CD4-positive, alpha-beta T cell treated with Interferon alpha-2 for 1 hour (primary cell): ENCODE measurements around the gene MAOA.
"Not testable (repeated sequence)": the region's sequence is repeated elsewhere in the genome, so short reads cannot be mapped to it uniquely, and the experiment has no call there.

Experiments
- DNase-seq, 2 donors: peaks; one replicate each; pipeline ENCODE4 v3.0.0-alpha.2; 2020 to 2022

The MAOA gene

DNA sequence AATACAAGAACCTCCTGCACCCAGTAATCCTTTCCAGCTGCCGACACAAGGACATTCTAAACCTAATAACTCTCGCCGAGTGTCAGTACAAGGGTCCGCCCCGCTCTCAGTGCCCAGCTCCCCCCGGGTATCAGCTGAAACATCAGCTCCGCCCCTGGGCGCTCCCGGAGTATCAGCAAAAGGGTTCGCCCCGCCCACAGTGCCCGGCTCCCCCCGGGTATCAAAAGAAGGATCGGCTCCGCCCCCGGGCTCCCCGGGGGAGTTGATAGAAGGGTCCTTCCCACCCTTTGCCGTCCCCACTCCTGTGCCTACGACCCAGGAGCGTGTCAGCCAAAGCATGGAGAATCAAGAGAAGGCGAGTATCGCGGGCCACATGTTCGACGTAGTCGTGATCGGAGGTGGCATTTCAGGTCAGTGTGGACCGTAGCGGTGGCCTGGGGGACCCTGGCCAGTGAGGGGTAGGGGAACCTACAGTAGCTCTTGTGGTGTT lies at the start of gene MAOA:
TSS of gene MAOA (plus strand) at position 295 of the 490 bp plus-strand sequence. CDS start at position 338, 43 bp downstream.
- peak; percentile 11 to 55 for DNase-seq

- DNase-seq, result no peak
Observed at GRCh38 chrX:43612400-43612799, 43.7 kb upstream of the MAOA start.

- DNase-seq, result no peak
Observed at GRCh38 chrX:43615660-43616059, 40.4 kb upstream of the MAOA start.

- no peak for DNase-seq
Observed at GRCh38 chrX:43618366-43619205, 37.5 kb upstream of the MAOA start.

- not testable (repeated sequence) for DNase-seq
Observed at GRCh38 chrX:43619861-43620260, 36.2 kb upstream of the MAOA start.

DNA sequence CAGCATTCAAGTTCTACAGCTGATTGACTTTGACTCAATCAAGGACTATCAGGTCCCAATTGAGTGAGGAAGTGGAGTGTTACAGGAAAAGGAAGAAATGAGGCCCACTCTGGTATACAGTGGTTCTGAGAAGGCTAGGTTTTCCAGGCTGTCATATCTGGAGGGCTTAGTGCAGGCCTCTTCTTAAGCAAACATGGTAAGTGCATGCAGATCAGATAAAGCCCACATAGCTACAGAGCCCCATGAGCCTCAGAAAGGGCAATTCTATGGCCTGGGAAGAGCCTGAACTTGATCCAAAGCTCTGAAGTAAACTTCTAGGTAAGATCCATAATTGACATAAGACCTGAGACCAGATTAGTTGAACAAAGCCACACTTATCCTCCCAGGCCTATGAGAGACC lies 29.0 kb upstream of the MAOA start:
- no peak for DNase-seq

- DNase-seq, result no peak
Observed at GRCh38 chrX:43627669-43628068, 28.4 kb upstream of the MAOA start.

- no peak for DNase-seq
Observed at GRCh38 chrX:43629229-43629628, 26.9 kb upstream of the MAOA start.

DNA sequence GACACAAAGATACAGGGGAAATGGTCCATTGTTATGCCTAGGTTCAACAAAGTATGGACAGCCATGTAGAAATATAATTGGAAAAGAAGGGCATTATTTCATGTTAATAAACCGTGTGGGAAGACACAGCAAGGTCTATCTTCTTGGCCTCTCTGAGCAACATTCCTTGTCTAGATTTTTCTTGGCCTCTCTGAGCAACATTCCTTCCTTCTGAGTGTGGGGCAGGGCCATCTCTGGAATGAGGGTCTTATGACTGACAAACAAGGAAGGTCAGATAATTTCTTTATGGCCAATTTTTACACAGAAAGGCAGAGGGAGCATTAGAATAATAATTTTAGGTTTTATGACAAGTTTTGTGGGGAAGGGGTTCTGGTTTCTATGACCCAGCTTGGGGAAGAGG lies 24.3 kb upstream of the MAOA start:
- DNase-seq, result no peak

DNA sequence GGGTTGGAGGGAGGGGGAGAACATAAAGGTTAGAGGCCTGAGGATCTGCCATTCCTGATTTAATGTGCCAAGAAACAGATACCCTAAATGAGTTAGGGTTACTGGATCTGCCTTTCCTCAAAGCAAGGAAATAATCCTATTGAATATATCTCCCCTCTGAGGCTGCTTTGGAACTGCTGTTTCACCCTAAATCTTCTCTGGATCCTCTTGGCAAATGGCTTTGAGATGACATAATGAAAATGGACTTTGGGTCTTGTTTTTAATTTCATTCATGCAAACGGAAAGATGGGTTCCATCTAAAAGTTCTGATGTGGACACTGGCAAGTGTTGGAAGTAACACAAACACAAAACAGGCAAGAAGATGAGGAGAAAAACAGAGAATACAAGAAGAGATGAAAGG lies 23.0 kb upstream of the MAOA start:
- no peak for DNase-seq

DNA sequence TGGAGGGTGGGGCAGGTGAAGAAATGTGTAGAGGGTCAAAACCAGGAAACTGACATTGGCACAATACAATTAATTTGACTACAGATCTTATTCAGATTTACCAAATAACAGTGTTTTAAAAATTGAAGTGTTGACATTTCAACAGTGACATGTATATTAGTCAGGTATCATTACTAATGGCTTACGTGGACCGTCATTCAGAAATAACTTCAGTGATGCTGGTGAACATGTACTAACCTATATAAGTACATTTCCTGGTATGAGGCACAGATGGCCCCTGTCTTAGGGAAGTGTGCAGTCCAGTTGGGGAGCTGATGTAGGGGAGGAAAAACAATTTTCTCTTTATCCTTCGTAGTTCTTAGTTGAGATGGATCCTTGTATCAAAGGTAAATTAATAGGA lies 22.3 kb upstream of the MAOA start:
- DNase-seq, result no peak

DNA sequence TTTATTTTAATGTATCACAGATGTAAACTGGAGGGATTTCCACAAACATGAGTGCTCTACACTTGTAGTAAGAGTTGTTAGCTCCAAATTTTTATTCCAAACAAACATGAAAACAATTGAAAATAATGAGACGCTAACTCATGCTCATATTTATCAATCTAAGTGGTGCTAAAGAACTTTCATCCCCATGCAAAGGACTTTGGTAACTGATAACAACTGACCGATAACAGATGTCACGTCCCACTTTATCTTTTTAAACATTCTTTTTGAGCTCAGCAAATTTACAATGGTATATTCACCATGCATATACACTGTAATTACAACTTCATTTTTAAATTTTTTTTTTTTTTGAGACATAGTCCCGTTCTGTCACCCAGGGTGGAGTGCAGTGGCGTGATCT lies 15.6 kb upstream of the MAOA start:
- no peak for DNase-seq

DNA sequence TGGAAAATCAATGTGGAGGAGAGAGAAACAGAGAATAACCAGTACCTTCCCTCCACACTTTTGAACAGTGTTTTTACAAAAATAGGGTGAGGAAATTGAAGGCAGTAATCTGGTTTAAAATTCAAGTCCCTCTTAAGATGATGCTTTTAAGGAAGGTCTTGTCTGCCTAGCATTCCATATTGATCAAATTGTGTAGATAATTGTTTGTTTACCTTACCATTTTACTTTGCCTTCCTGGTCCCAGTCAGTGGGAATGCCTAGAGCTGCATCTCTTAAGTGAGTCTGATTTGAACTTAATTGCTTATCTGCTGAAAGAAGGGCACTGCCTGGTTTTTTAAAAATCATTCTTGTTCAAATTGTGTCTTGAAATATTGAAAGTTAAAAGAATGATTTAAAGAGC lies 14.4 kb upstream of the MAOA start:
- DNase-seq, result no peak

DNA sequence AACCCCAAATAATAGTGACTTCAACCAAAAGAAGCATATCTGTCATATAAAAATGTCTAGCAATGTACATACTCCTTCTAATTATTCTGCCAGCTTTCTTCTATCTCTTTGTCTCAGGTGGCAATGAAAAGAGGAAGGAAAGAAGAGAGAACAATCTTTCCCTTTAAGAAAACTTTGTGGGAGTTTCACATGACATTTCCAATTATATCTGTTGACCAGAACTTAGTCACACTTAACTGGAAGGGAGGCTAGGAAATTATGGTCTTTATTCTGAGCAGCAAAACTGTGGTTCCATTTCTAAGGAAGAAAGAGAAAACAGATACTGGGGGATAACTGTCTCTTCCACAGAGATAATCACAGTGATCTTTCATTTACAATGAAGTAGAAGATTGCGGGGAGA lies 12.9 kb upstream of the MAOA start:
- no peak for DNase-seq

DNA sequence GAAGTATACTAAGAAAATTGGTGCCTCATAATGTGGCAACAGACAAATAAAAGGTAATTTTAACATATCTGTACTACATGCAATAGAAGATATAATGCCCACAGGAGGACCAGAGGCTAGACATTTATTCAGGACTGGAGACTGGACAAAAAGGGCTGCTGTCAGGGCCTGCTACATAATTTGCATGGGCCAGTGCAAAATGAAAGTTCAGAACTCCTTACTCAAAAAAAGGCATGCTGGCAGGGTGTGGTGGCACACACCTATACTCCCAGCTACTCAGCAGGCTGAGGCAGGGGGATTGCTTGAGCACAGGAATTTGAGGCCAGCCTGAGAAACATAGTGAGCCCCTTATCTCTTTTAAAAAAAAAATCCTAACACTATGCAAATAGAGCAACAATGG lies 12.4 kb upstream of the MAOA start:
- no peak for DNase-seq

DNA sequence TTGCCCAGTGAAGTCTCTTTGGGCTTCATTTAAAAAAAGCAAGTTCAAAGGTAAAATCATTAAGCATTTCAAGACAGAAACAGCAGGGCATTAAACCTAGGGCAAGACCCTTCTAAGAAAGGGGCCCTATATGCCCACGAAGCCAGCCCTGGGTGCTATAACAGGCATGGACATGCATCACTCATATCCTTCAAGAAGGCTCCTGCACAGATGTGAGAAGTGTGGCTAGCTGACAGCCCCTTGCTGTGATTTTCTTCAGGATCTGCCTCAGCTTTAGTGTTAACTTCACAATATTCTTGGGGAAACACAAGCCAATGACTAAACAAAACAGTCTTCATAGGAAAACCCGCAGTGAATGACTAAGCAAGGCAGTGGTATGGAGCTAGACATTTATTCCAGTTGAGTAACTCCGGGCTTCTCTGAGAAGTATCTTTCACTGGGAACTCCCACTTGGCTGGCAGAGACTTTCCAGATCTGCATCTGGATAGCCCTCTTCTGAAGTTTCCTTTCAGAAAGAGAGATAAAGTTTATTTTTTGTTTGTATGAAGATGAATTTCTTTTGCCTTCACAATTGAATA lies 11.9 kb upstream of the MAOA start:
- DNase-seq, result no peak

DNA sequence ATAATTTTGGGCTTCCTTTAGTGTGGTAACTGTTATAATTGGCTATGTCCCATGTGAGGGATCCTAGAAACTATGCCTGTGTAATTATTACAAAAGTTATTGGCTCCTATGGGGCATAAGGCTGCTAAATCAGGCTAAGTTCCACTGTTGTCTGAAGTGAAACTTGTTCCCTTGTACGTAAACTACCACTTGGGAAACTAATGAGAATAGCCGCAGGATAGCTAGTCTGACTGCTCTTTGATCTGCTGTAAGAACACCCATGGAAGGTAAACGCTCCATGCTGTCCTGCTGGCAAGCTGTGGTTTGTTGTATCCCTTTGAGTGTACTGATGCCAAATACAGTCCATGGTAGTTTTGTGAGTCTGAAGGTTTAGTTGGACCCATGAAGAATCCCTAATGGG lies 9.3 kb upstream of the MAOA start:
- DNase-seq, result no peak

DNA sequence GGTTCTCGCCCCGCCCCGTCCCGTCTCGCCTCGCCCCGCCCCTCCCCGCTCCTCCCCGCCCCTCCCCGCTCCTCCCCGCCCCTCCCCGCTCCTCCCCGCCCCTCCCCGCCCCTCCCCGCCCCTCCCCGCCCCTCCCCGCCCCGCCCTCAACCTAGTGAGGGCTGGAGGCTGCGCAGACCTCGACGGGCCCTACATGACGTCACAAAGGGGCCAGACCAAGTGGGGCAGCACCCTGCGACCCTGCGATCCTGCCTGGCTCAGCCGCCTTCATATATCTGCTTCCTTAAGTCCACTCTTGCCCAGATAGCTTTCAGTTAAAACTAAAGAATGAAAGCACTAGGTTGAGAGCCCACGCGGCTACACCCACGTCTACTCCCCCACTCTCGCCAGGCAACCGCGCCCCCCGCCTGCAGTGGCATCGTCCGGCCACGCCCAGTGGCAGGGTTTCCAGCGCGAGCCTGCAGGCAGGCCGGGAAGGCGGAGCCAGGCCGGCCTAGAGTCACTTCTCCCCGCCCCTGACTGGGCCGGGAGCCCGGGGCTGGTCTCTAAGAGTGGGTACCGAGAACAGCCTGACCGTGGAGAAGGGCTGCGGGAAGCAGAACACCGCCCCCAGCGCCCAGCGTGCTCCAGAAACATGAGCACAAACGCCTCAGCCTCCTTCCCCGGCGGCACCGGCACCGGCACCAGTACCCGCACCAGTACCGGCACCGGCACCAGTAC lies 1.5 kb upstream of the MAOA start:
- peak; percentile 90 to 92 for DNase-seq

- DNase-seq, result peak in 1 of 2 donors; percentile 30
Observed at GRCh38 chrX:43655151-43656004, 721 bp upstream of the MAOA start.

DNA sequence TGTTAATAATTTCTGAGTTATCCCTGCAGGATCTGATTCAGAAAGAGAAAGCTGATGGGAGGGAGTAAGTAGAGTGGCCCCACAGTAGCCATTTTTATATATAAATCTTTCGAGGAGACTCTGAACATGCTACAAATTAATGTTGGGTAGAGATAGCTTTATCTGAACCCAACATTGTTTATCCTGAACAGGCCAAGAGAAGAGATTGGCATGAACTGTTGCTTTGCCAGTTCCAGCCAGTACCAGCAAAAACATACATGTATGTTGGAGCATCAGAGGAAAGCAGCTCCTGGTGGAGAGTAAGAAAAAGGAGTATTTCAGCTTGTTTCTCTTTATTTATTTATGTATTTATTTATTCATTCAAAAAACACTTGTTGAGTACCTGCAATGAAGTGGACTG lies 1.6 kb downstream of the MAOA start:
- no peak for DNase-seq

DNA sequence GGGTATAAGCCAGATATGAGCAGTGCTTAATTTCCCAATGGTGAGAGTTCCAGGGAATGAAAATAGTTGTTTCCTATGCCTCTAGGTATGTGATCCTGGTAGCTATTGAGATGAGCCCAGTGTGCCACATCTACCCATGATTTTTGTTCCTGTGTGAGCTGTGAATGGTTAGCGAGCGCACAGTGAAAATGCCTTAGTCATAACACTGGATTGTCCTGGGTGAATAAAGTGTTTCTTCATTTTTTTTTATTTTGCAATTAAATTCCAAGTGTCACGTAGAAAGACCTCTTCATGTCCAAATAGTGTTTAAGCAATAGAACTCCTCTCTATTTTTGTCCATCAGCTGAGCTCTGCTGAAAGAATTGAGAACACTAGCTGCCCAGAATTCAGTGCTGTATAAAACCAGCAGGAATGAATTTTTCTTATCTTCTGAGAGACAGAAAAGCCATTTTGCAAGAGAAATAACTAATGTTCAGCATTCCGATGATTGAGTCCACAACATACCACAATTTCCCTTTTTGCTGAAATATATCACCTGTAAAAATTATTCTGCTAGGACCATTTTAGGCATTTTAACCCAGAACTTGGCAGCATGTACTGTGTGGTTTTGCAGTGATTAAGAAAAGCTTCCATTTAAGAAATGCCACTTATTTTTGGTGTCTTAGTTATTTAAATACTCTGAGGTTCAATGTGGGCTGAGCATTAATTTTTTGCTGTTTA lies 5.6 kb downstream of the MAOA start:
- no peak for DNase-seq

GRCh38 chrX:43663173-43663572 lies 7.1 kb downstream of the MAOA start:
- DNase-seq, result no peak
